Adrenal gland (tissue), 5 donors: ENCODE results near the gene FCN1.

Source experiments
- POLR2A ChIP-seq, 2 donors: fragments of 450-650 bp; IDR thresholded peaks; one replicate each; pipeline ENCODE4 v1.6.1; 2017; ENCODE audit warnings: antibody characterized with exemption in 2 of 2, mild to moderate bottlenecking in 2 of 2, moderate library complexity in 1 of 2
- TF ChIP-seq, protein P1 (sequence below), 6 experiments: fragments of 450-650 bp in 4 of 6; fragments of 200-600 bp in 2 of 6; sonication (generic) in 1 of 6; IDR thresholded peaks; 1 replicate in 5 of 6; 2 replicates in 1 of 6; pipeline versions ENCODE4 v1.5.1 to v1.8.0; 2016 to 2021; ENCODE audit warnings: antibody characterized with exemption in 6 of 6, mild to moderate bottlenecking in 2 of 6, moderate library complexity in 1 of 6
- donor health status: DM: no; HTN: no; CAD: no.

DNA sequence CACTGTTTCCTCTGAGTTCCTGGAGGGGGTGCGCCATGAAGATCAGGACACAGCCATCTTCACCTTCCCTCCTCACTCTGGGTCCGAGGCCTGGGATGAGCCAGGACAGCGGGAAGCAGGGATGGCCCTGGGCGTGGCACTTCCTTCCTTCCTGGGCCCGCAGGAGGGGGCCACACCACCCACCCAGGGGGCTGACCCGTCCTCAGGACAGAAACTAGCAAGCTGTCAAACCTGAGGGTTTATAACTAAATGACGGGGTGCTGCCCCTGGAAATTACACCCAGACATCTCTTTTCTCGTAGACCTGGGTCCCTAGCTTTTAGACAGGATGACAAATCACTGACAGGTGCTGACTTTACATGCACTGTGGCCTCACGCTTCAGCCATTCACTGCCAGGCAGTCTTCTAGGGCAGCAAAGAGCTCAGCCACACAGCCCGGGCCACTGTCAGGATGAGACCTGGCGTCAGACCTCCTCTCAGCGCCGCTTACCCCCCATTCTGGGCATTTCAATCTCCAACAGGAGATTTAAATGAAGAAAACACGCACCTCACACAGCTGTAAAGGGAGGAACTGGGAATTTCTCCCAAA is 29.0 kb downstream of the FCN1 start:
- TF ChIP-seq, protein P1, sequence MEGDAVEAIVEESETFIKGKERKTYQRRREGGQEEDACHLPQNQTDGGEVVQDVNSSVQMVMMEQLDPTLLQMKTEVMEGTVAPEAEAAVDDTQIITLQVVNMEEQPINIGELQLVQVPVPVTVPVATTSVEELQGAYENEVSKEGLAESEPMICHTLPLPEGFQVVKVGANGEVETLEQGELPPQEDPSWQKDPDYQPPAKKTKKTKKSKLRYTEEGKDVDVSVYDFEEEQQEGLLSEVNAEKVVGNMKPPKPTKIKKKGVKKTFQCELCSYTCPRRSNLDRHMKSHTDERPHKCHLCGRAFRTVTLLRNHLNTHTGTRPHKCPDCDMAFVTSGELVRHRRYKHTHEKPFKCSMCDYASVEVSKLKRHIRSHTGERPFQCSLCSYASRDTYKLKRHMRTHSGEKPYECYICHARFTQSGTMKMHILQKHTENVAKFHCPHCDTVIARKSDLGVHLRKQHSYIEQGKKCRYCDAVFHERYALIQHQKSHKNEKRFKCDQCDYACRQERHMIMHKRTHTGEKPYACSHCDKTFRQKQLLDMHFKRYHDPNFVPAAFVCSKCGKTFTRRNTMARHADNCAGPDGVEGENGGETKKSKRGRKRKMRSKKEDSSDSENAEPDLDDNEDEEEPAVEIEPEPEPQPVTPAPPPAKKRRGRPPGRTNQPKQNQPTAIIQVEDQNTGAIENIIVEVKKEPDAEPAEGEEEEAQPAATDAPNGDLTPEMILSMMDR (IDR thresholded peaks at IDR 0.05): no peak
- TF ChIP-seq POLR2A (IDR thresholded peaks at IDR 0.05): no peak
